DOHH2 (cell line): ENCODE data around the gene UFD1.

Experiments used
- CTCF ChIP-seq: fragments of 200-600 bp; sonication (generic); IDR thresholded peaks from one replicate; pipeline ENCODE4 v1.5.1; 2014; ENCODE audit warnings: antibody characterized with exemption, mild to moderate bottlenecking, low read depth, low read length; ENCODE audit not compliant: poor library complexity, severe bottlenecking
- EZH2phosphoT487 ChIP-seq: fragments of 200-600 bp; sonication (generic); IDR thresholded peaks from 2 replicates; pipeline ENCODE4 v1.6.1; 2017; ENCODE audit warnings: borderline replicate concordance, mild to moderate bottlenecking, antibody characterized with exemption, low read length, moderate library complexity, mixed read lengths

GRCh38 chr22:19503869-19504268, 24.9 kb upstream of the UFD1 start:
- no peak for TF ChIP-seq CTCF
- TF ChIP-seq EZH2phosphoT487: no peak
